Measurements from ENCODE around the gene LGMN. TPM values are rescaled to one million over a fixed set of nuclear protein-coding genes. Genes with fewer than 3 reads are reported as not detected.
A peak's percentile ranks its signal among the peaks of the same experiment; 100 is the strongest.

The LGMN gene
- total RNA-seq, 2 donors from 2014 or later = 70.0 to 107 TPM

GRCh38 chr14:92728759-92729364 is 19.6 kb downstream of the LGMN start:
- DNase-seq = no peak

GRCh38 chr14:92726933-92727262 is 21.5 kb downstream of the LGMN start:
- H3K9ac ChIP-seq (ENCODE audit: low read depth in 2 of 2, low read length in 2 of 2) = no peak overlapping the region
- intact Hi-C loops (cut with DNase I) = no loop called here
- H3K27me3 ChIP-seq = no peaks in the 10 kb centered on the region
- H3K4me3 ChIP-seq = no peak overlapping the region
- no peak for DNase-seq
- H3K4me1 ChIP-seq = peaks cover 3% of the 10 kb centered on the region
- no peak for TF ChIP-seq CTCF (IDR thresholded peaks at IDR 0.05)
- peak overlapping the region; percentile 39 for H3K27ac ChIP-seq
- H3K36me3 ChIP-seq = no peaks in the 10 kb centered on the region
- no peaks in the 10 kb centered on the region for H3K9me3 ChIP-seq

More at GRCh38 chr14:92728759-92729364, 19.6 kb downstream of the LGMN start:
- no peak for TF ChIP-seq CTCF (IDR thresholded peaks at IDR 0.05)
- H3K4me1 ChIP-seq = peaks cover 3% of the 10 kb centered on the region
- intact Hi-C loops (cut with DNase I) = no loop called here
- H3K9ac ChIP-seq (ENCODE audit: low read depth in 2 of 2, low read length in 2 of 2) = no peak overlapping the region
- no peak overlapping the region for H3K4me3 ChIP-seq
- H3K27me3 ChIP-seq = no peaks in the 10 kb centered on the region
- no peaks in the 10 kb centered on the region for H3K36me3 ChIP-seq
- no peaks in the 10 kb centered on the region for H3K9me3 ChIP-seq
- no peak overlapping the region for H3K27ac ChIP-seq

GRCh38 chr14:92726135-92726932 is 22.1 kb downstream of the LGMN start:
- Histone ChIP-seq H3K4me3 (no peak overlapping the region), H3K9ac (ENCODE audit: low read depth in 2 of 2, low read length in 2 of 2) (peak overlapping the region in 1 of 2 donors; percentile 34), H3K27ac (peak overlapping the region; percentile 39), H3K36me3 (no peaks in the 10 kb centered on the region), H3K9me3 (no peaks in the 10 kb centered on the region), H3K4me1 (peaks cover 3% of the 10 kb centered on the region), H3K27me3 (no peaks in the 10 kb centered on the region)
- peak; percentile 85 for DNase-seq
- intact Hi-C loops (cut with DNase I) = no loop called here
- TF ChIP-seq CTCF (IDR thresholded peaks at IDR 0.05) = no peak

GRCh38 chr14:92724516-92725340 is 23.7 kb downstream of the LGMN start:
- no peaks in the 10 kb centered on the region for H3K36me3 ChIP-seq
- no peak overlapping the region for H3K4me3 ChIP-seq
- H3K9ac ChIP-seq (ENCODE audit: low read depth in 2 of 2, low read length in 2 of 2) = no peak overlapping the region
- H3K27ac ChIP-seq = peak overlapping the region; percentile 53
- intact Hi-C loops (cut with DNase I) = no loop called here
- no peak for TF ChIP-seq CTCF (IDR thresholded peaks at IDR 0.05)
- no peaks in the 10 kb centered on the region for H3K9me3 ChIP-seq
- DNase-seq = no peak
- no peaks in the 10 kb centered on the region for H3K27me3 ChIP-seq
- H3K4me1 ChIP-seq = peaks cover 3% of the 10 kb centered on the region

GRCh38 chr14:92719890-92720323 is 28.5 kb downstream of the LGMN start:
- no peak for TF ChIP-seq CTCF (IDR thresholded peaks at IDR 0.05)
- peaks cover 2% of the 10 kb centered on the region for H3K4me1 ChIP-seq
- intact Hi-C loops (cut with DNase I) = no loop called here

More at GRCh38 chr14:92719890-92720323, 28.5 kb downstream of the LGMN start:
- no peaks in the 10 kb centered on the region for H3K27me3 ChIP-seq
- no peaks in the 10 kb centered on the region for H3K36me3 ChIP-seq
- no peak overlapping the region for H3K9ac ChIP-seq (ENCODE audit: low read depth in 2 of 2, low read length in 2 of 2)
- H3K4me3 ChIP-seq = no peak overlapping the region
- H3K9me3 ChIP-seq = no peaks in the 10 kb centered on the region
- peak overlapping the region; percentile 46 for H3K27ac ChIP-seq
- DNase-seq = peak; percentile 88
